NCI-H82 (cell line): ENCODE results near the gene CRABP1.
A peak's percentile ranks its signal among the peaks of the same experiment; 100 is the strongest.

ENCODE experiments used
- DNase-seq: peaks from one replicate; lab custom pipeline; 2025; lab: John Stamatoyannopoulos, UW

Gene CRABP1

GRCh38 chr15:78317145-78317836 lies 22.9 kb upstream of the CRABP1 start:
- peak; percentile 41 for DNase-seq

- DNase-seq: no peak
These were observed 20.6 kb upstream of the CRABP1 start for GRCh38 chr15:78319588-78319987.

GRCh38 chr15:78320183-78320582 lies 20.0 kb upstream of the CRABP1 start:
- DNase-seq: no peak

- no peak for DNase-seq
These were observed 19.0 kb upstream of the CRABP1 start for GRCh38 chr15:78321041-78321570.

- no peak for DNase-seq
These were observed 18.4 kb upstream of the CRABP1 start for GRCh38 chr15:78321786-78322185.

DNA sequence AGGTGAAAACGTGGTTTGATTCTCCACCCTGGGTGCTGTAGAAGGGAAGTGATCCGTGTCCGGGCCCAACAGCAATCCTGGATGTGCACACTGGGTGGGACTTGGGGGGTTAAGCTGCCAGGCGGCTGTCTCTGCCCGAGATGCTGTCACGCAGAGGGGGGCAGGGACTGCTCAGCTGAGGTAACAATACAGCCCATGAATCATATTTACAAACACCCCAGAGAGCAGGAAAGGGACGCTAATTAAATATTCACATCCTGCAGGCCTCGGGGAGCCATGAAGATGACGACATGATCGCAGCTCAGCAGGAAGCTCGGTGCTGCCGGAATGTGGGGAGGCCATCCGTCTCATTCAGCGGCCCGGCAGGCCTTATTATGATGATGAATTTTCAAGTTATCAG lies 17.9 kb upstream of the CRABP1 start:
- DNase-seq: no peak

GRCh38 chr15:78322724-78323521 lies 17.2 kb upstream of the CRABP1 start:
- no peak for DNase-seq

DNA sequence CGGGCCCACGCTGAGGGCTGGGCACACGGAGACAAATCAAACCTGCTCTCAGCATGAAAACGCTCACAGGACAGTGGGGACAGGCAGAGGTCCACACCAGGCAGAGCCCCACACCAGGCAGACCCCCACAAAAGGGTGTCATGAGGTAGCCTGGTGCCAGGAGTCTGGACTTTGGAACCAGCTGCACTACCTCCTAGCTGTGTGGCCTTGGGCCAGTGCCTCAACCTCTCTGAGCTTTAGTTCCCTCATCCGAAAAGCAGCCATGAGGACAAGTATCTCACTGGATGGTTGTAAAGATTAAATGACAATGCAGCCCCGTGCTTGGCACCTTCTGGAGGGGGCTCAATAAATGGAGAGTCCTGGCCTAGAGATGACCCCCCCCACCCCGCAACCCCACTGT lies 16.5 kb upstream of the CRABP1 start:
- DNase-seq: no peak

DNA sequence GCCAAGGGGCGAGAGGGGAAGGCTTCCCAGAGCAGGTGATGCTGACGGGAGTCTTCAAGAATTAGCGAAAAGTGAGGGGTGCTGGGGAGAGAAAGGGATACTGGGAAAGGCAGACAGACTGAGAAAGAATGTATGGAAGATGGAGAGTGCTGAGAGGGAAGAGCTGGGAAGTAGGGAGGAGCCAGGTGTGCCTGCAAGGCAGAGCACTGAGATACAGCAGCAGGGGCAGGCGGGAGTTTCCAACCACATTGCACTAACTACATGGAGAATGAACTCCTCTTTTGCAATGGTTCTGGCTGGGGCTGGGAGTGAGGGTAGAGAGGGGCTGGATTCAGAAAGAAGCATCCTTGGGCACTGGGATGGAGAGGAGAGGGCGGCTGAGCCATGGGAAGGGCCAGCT lies 16.0 kb upstream of the CRABP1 start:
- DNase-seq: no peak

GRCh38 chr15:78325092-78325843 lies 14.9 kb upstream of the CRABP1 start:
- no peak for DNase-seq

GRCh38 chr15:78327466-78327865 lies 12.7 kb upstream of the CRABP1 start:
- DNase-seq: no peak

DNA sequence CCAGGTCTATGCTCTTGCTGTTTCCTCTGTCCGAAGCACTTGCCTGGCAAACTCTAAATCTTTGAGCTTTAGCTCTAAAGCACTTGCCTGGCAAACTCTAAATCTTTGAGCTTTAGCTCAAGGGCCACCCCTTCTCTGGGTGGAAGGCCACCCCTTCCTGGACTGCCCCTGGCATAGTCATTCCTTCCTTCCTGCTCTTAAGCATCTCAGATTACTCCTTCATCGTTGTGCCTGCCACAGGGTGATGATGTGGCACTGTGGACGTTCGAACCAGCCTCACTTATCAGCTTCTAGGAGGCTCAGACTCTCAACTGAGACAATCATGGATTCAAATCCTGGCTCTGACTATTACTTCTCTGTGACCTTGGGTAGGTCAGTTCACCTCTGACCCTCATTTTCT lies 10.5 kb upstream of the CRABP1 start:
- no peak for DNase-seq

DNA sequence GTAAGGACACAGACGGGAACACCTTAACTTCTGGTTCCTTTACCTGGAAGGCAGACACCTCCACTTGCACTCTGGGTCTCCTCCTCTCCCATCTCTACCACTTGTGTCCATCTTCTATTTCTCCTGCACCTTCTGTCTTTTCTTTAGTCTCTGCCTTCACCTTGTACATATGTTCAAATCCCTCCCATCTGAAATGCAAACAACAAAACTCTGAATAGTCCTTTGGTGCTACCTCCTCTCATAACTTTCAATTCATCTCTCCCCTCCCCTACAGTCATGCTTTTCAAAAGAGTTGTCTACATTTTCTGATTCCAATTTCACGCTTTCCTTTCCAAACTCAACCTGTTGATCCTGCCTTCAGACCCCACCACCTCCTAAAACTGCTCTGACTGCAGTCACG lies 5.3 kb upstream of the CRABP1 start:
- DNase-seq: no peak

DNA sequence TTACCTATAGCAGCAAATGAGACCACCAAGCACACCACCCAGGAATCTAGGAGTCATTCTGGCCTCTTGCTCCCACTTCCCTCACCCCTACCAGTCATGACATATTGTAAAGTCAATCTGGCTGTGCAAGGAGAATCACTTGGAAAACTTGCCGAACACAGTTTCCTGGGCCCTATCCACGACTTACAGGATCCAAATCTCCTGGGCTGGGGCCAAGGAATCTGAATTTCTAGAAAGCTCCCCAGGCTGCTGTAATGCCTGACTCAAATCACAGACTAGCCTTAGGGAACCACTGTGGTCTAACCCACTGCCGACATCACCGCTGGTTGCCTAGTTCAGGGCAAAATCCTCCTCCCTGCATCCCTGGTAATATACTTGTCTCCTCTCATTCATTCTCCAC lies 4.2 kb upstream of the CRABP1 start:
- DNase-seq: no peak

DNA sequence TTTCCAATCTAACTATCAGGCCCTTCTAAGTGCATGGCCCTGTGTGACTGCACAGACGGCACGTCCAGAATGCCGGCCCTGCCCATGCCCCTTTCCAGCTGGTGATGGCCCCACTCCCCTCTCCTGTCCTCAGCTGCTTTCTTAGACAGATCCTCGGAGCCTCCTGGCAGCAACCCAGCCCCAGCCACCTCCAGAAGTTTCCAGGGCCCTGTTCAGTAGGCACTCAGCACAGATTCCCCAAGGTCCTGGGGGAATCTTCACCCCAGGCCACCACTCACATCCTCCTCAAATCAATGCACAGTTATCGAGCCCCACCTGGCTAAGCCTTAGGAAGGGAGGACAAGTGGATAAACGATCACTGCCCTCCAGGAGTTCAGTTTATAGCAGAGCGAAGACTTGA lies 1.4 kb upstream of the CRABP1 start:
- DNase-seq: no peak

DNA sequence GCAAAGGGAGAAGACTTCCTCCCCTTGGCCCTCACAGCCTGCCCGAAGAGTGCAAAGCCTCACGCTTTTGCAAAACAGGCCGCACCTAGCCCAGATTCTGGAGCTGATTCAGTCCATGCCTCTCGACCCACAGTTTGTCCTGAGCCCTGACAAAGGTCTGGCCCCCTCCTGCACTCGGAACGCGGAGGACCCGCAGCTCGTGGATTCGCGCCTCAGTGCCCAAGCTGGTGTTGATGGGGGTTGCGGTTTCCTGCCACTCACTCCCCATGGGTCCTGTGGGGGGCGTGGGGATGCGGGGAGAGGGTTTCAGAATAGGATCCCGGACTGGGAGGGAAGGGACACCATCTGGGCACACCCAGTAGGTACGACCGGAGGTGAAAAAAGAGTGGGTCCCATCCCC lies 594 bp upstream of the CRABP1 start:
- no peak for DNase-seq

DNA sequence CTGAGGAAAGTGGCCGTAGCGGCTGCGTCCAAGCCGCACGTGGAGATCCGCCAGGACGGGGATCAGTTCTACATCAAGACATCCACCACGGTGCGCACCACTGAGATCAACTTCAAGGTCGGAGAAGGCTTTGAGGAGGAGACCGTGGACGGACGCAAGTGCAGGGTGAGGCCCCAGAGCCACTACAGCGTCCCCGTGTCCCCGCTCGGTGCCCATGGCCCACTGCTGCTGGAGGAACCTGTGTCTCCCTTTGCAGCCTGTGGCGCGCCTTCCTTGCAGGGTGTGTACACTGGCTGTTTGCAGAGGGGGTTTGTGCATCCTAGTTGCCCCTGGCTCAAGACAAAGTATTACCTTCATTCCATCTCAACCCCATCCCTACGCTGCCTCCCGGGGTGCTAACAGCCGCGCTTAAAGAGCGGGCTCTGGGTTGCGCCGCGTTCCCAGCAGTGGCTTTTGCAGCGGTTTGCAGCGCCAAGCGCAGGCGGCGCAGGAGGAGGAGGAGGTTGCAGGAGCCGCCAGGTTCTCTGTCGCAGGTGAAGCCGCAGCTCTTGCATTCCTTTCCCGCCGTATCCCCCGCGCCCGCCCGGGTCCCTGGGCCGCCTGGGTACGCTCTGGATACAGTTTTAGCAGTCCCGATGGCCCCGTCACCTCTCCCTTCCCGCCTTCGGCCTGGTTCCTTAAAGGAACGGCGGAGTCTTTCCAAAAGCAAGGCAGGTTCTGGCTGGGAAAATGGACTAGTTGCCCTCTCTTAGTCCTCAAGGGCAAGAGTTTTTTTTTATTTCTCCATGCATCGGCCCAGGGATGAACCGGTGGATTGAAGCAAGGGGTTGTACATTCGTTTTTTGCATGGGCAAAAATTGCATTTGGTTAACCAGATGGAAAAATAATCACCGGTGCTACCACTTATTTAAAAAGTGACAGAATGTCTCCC lies 1.2 kb downstream of the CRABP1 start:
- DNase-seq: no peak

DNA sequence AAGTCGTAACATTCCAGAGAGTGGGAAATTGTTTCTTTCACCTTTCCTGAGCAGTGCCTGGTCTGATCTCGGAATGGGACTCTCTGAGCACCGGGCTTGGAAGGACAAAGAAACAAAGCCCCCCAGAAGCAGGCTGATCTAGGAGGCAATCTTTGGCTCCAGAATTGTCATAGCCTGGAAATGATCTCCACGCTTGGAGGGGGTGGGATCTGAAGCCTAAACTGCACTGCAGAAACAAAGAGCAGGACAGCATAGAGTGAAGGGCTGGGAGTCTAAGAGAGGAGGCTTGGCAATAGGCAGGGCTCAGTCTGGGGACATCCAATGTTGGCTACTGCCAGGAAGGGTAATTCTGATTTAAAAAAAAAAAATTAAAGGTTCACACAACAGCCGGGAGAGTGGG lies 1.9 kb downstream of the CRABP1 start:
- peak; percentile 15 for DNase-seq

DNA sequence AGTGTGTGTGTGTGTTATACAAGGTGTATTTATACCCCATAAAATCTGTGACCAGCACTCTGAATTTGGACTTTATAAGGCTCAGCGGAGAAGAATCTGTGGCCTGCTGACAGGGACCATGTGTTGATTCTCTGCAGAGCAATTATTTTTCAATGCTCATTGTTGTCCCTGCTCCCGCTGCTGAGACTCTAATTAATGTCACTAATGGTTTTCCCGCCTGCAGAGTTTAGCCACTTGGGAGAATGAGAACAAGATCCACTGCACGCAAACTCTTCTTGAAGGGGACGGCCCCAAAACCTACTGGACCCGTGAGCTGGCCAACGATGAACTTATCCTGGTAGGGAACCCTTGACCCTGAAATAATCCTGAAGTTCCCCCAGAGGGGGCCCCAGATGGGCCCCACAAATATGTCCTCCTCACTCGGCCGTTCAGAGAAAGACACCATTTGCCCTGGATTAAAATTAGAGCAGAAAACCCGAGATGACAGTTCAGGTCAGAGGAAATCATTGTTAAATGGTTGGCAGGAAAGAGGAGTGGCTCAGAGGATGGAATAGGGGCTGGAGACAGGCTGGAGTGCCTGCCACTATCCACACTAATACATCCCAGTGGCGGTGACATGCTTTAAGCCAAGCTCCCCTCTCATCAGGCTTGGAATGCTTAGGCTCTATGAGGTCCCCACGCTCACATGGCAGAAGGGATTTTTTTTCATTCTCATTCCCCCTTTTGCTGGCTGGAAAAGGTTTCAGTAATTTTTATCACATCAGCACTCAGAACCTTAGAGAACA lies 3.3 kb downstream of the CRABP1 start:
- peak; percentile 24 for DNase-seq

GRCh38 chr15:78345396-78346125 lies 5.4 kb downstream of the CRABP1 start:
- no peak for DNase-seq
